Measurements from ENCODE around the gene TENM3.

The TENM3 gene

GRCh38 chr4:182354867-182355266 lies 111.7 kb downstream of the TENM3 start:
- no peak overlapping the region for H3K9ac ChIP-seq (ENCODE audit: low read depth, low read length)
- no peak overlapping the region for H3K27ac ChIP-seq (ENCODE audit: low read length)
- no peak for TF ChIP-seq EZH2 (IDR thresholded peaks at IDR 0.05; ENCODE audit: borderline replicate concordance, low read depth, low read length, severe bottlenecking)
- no peak for TF ChIP-seq CTCF (IDR thresholded peaks at IDR 0.05; ENCODE audit: borderline replicate concordance, extremely low read depth, low read length, poor library complexity, severe bottlenecking)
- DNase-seq = no peak
- no peaks in the 10 kb centered on the region for H4K20me1 ChIP-seq (ENCODE audit: insufficient read depth, low read length)
- H3K4me1 ChIP-seq (ENCODE audit: insufficient read depth, low read length) = no peaks in the 10 kb centered on the region
- no peaks in the 10 kb centered on the region for H3K36me3 ChIP-seq (ENCODE audit: insufficient read depth, low read length)
- H3K79me2 ChIP-seq (ENCODE audit: insufficient read depth, low read length) = no peaks in the 10 kb centered on the region
- no peak for ATAC-seq (ENCODE audit: insufficient read depth, low read depth)
- no peak overlapping the region for H3K4me3 ChIP-seq (ENCODE audit: low read depth in 1 of 2, low read length in 2 of 2)
- H3K27me3 ChIP-seq (ENCODE audit: insufficient read depth, low read length, poor library complexity) = no peaks in the 10 kb centered on the region
- no peak overlapping the region for H3K4me2 ChIP-seq (ENCODE audit: insufficient read depth, low read length)
- H3K9me3 ChIP-seq (ENCODE audit: insufficient read depth, low read length, severe bottlenecking) = no peaks in the 10 kb centered on the region
- no peak overlapping the region for H2AFZ ChIP-seq (ENCODE audit: low read depth, low read length)

GRCh38 chr4:182367153-182367552 lies 124.0 kb downstream of the TENM3 start:
- Histone ChIP-seq H3K4me3 (ENCODE audit: low read depth in 1 of 2, low read length in 2 of 2) (no peak overlapping the region), H2AFZ (ENCODE audit: low read depth, low read length) (no peak overlapping the region), H3K4me2 (ENCODE audit: insufficient read depth, low read length) (no peak overlapping the region), H3K27ac (ENCODE audit: low read length) (no peak overlapping the region), H3K9me3 (ENCODE audit: insufficient read depth, low read length, severe bottlenecking) (no peaks in the 10 kb centered on the region), H3K79me2 (ENCODE audit: insufficient read depth, low read length) (no peaks in the 10 kb centered on the region), H3K9ac (ENCODE audit: low read depth, low read length) (no peak overlapping the region), H3K4me1 (ENCODE audit: insufficient read depth, low read length) (no peaks in the 10 kb centered on the region), H4K20me1 (ENCODE audit: insufficient read depth, low read length) (no peaks in the 10 kb centered on the region), H3K36me3 (ENCODE audit: insufficient read depth, low read length) (no peaks in the 10 kb centered on the region), H3K27me3 (ENCODE audit: insufficient read depth, low read length, poor library complexity) (no peaks in the 10 kb centered on the region)
- TF ChIP-seq CTCF (IDR thresholded peaks at IDR 0.05; ENCODE audit: borderline replicate concordance, extremely low read depth, low read length, poor library complexity, severe bottlenecking) = no peak
- ATAC-seq (ENCODE audit: insufficient read depth, low read depth) = no peak
- no peak for DNase-seq

GRCh38 chr4:182369211-182369610 lies 126.0 kb downstream of the TENM3 start:
- DNase-seq (no peak), ATAC-seq (ENCODE audit: insufficient read depth, low read depth) (no peak)
- Histone ChIP-seq H3K9ac (ENCODE audit: low read depth, low read length) (no peak overlapping the region), H3K9me3 (ENCODE audit: insufficient read depth, low read length, severe bottlenecking) (no peaks in the 10 kb centered on the region), H2AFZ (ENCODE audit: low read depth, low read length) (no peak overlapping the region), H3K27me3 (ENCODE audit: insufficient read depth, low read length, poor library complexity) (no peaks in the 10 kb centered on the region), H3K79me2 (ENCODE audit: insufficient read depth, low read length) (no peaks in the 10 kb centered on the region), H3K4me1 (ENCODE audit: insufficient read depth, low read length) (no peaks in the 10 kb centered on the region), H3K36me3 (ENCODE audit: insufficient read depth, low read length) (no peaks in the 10 kb centered on the region), H3K4me3 (ENCODE audit: low read depth in 1 of 2, low read length in 2 of 2) (no peak overlapping the region), H3K27ac (ENCODE audit: low read length) (no peak overlapping the region), H4K20me1 (ENCODE audit: insufficient read depth, low read length) (no peaks in the 10 kb centered on the region), H3K4me2 (ENCODE audit: insufficient read depth, low read length) (no peak overlapping the region)
- no peak for TF ChIP-seq CTCF (IDR thresholded peaks at IDR 0.05; ENCODE audit: borderline replicate concordance, extremely low read depth, low read length, poor library complexity, severe bottlenecking)
- TF ChIP-seq EZH2 (IDR thresholded peaks at IDR 0.05; ENCODE audit: borderline replicate concordance, low read depth, low read length, severe bottlenecking) = no peak

- DNase-seq = no peak
- H3K79me2 ChIP-seq (ENCODE audit: insufficient read depth, low read length) = no peaks in the 10 kb centered on the region
- TF ChIP-seq CTCF (IDR thresholded peaks at IDR 0.05; ENCODE audit: borderline replicate concordance, extremely low read depth, low read length, poor library complexity, severe bottlenecking) = no peak
- no peak for TF ChIP-seq EZH2 (IDR thresholded peaks at IDR 0.05; ENCODE audit: borderline replicate concordance, low read depth, low read length, severe bottlenecking)
Observed at GRCh38 chr4:182370491-182370890, 127.3 kb downstream of the TENM3 start.

More at GRCh38 chr4:182370491-182370890, 127.3 kb downstream of the TENM3 start:
- Histone ChIP-seq H3K4me2 (ENCODE audit: insufficient read depth, low read length) (no peak overlapping the region), H4K20me1 (ENCODE audit: insufficient read depth, low read length) (no peaks in the 10 kb centered on the region), H3K9ac (ENCODE audit: low read depth, low read length) (no peak overlapping the region), H3K36me3 (ENCODE audit: insufficient read depth, low read length) (no peaks in the 10 kb centered on the region), H2AFZ (ENCODE audit: low read depth, low read length) (no peak overlapping the region), H3K9me3 (ENCODE audit: insufficient read depth, low read length, severe bottlenecking) (no peaks in the 10 kb centered on the region), H3K27me3 (ENCODE audit: insufficient read depth, low read length, poor library complexity) (no peaks in the 10 kb centered on the region), H3K4me1 (ENCODE audit: insufficient read depth, low read length) (no peaks in the 10 kb centered on the region), H3K27ac (ENCODE audit: low read length) (no peak overlapping the region), H3K4me3 (ENCODE audit: low read depth in 1 of 2, low read length in 2 of 2) (no peak overlapping the region)
- no peak for ATAC-seq (ENCODE audit: insufficient read depth, low read depth)
